ENCODE data around the gene ERGIC1.

Gene ERGIC1

DNA sequence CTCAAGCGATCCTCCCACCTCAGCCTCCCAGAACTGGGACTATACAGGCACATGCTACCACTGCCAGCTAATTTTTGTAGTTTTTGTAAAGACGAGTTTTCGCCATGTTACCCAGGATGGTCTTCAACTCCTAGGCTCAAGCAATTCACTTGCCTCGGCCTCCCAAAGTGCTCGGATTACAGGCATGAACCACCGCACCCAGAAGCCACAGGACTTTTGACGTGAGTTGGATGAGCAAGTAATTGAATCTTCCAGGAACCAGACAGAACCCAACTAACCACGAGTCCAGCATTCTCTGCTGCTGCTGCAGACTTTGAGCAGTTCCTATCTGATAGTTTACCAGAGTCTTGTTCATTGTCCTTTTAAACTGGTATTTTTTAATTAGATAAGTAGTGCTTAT lies 139.9 kb downstream of the ERGIC1 start:
- Mint-ChIP-seq H3K4me3 (no peak overlapping the region), H3K4me1 (peaks cover 5% of the 10 kb centered on the region), H3K9me3 (no peaks in the 10 kb centered on the region), H3K36me3 (ENCODE audit: low read depth) (peaks cover 16% of the 10 kb centered on the region), H3K27me3 (ENCODE audit: low read depth, poor library complexity) (peaks cover 38% of the 10 kb centered on the region), H3K27ac (no peak overlapping the region)
- TF ChIP-seq CTCF (IDR thresholded peaks at IDR 0.05): no peak
- DNase-seq: no peak

- Mint-ChIP-seq H3K9me3 (no peaks in the 10 kb centered on the region), H3K4me3 (no peak overlapping the region), H3K27me3 (ENCODE audit: low read depth, poor library complexity) (peaks cover 46% of the 10 kb centered on the region), H3K36me3 (ENCODE audit: low read depth) (peaks cover 6% of the 10 kb centered on the region), H3K4me1 (peaks cover 5% of the 10 kb centered on the region), H3K27ac (no peak overlapping the region)
- no peak for DNase-seq
- TF ChIP-seq CTCF (IDR thresholded peaks at IDR 0.05): no peak
These were observed 141.2 kb downstream of the ERGIC1 start for GRCh38 chr5:172975289-172975688.

DNA sequence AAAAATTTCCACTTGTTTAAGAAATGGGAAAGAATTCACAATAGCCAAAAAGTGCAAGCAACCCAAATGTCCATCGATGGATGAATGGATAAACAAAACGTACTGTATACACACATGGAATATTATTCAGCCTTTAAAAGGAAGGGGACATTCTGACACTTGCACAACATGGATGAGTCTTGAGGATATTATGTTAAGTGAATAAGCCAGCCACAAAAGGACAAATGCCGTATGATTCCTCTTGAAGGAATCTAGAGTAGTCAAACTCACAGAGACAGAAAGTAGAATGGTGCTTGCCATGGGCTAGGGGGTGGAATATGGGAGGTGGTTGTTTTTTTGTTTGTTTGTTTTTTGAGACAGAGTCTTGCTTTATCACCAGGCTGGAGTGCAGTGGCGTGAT lies 145.7 kb downstream of the ERGIC1 start:
- H3K4me1 Mint-ChIP-seq: peaks cover 16% of the 10 kb centered on the region
- H3K36me3 Mint-ChIP-seq (ENCODE audit: low read depth): no peaks in the 10 kb centered on the region
- H3K4me3 Mint-ChIP-seq: no peak overlapping the region
- TF ChIP-seq CTCF (IDR thresholded peaks at IDR 0.05): no peak
- no peak for DNase-seq
- H3K27ac Mint-ChIP-seq: no peak overlapping the region
- H3K27me3 Mint-ChIP-seq (ENCODE audit: low read depth, poor library complexity): peaks cover 49% of the 10 kb centered on the region
- no peaks in the 10 kb centered on the region for H3K9me3 Mint-ChIP-seq

DNA sequence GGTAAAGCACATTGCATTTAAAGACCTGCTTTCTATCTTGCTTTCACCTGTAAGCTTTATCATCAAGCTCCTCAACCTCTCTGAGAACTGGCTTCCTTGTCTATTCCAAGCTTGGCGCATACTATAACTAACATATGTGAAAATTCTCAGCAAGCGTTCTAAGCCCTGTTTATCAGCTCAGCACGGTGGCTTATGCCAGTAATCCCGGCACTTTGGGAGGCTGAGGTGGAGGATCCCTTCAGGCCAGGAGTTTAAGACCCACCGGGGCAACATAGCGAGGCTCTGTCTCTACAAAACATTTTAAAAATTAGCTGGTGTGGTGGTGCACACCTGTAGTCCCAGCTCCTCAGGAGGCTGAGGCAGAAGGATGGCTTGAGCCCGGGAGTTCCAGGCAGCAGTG lies 147.9 kb downstream of the ERGIC1 start:
- H3K27ac Mint-ChIP-seq: no peak overlapping the region
- peaks cover 24% of the 10 kb centered on the region for H3K4me1 Mint-ChIP-seq
- no peaks in the 10 kb centered on the region for H3K9me3 Mint-ChIP-seq
- H3K36me3 Mint-ChIP-seq (ENCODE audit: low read depth): peaks cover 17% of the 10 kb centered on the region
- TF ChIP-seq CTCF (IDR thresholded peaks at IDR 0.05): no peak
- DNase-seq: no peak
- H3K27me3 Mint-ChIP-seq (ENCODE audit: low read depth, poor library complexity): peaks cover 33% of the 10 kb centered on the region
- no peak overlapping the region for H3K4me3 Mint-ChIP-seq

GRCh38 chr5:172983542-172984243 lies 149.6 kb downstream of the ERGIC1 start, which contains the start of gene ATP6V0E1:
ATP6V0E1 (plus strand) TSS chr5:172983771; CDS start chr5:172983861, 90 bp downstream.
- Mint-ChIP-seq H3K4me3 (peak within 1 kb of the TSS; percentile 97), H3K9me3 (no peaks in the 10 kb centered on the region), H3K36me3 (ENCODE audit: low read depth) (peaks cover 19% of the 10 kb centered on the region), H3K4me1 (peaks cover 24% of the 10 kb centered on the region), H3K27me3 (ENCODE audit: low read depth, poor library complexity) (peaks cover 21% of the 10 kb centered on the region), H3K27ac (peak within 1 kb of the TSS; percentile 99)
- peak; percentile 99 for DNase-seq
- no peak for TF ChIP-seq CTCF (IDR thresholded peaks at IDR 0.05)

Measured in nephron progenitor cell (in vitro differentiated cells).